ENCODE measurements around the gene PLEKHM2.

The PLEKHM2 gene

GRCh38 chr1:15755646-15756040 lies 71.5 kb downstream of the PLEKHM2 start:
- no peak overlapping the region for H3K4me3 ChIP-seq (replicated peaks; ENCODE audit: insufficient read depth, low read length)
- TF ChIP-seq POLR2AphosphoS5 (IDR thresholded peaks at IDR 0.05; ENCODE audit: low read depth) (no peak), GABPA (IDR thresholded peaks at IDR 0.05; ENCODE audit: low read depth) (no peak), CTCF (IDR thresholded peaks at IDR 0.05; ENCODE audit: insufficient read depth, low read length) (no peak), SPI1 (IDR thresholded peaks at IDR 0.05; ENCODE audit: borderline replicate concordance, low read depth) (no peak), REST (IDR thresholded peaks at IDR 0.05; ENCODE audit: insufficient replicate concordance, low read depth) (no peak)
- no peak overlapping the region for H3K27ac ChIP-seq (replicated peaks)
- H3K27me3 ChIP-seq (ENCODE audit: insufficient read depth, poor library complexity, severe bottlenecking): peaks cover 34% of the 10 kb centered on the region
- DNase-seq (ENCODE audit: low read depth in 1 of 2, low spot score in 1 of 2): no peak

- TF ChIP-seq POLR2AphosphoS5 (IDR thresholded peaks at IDR 0.05; ENCODE audit: low read depth) (no peak), CTCF (IDR thresholded peaks at IDR 0.05; ENCODE audit: insufficient read depth, low read length) (no peak), REST (IDR thresholded peaks at IDR 0.05; ENCODE audit: insufficient replicate concordance, low read depth) (no peak), GABPA (IDR thresholded peaks at IDR 0.05; ENCODE audit: low read depth) (no peak), SPI1 (IDR thresholded peaks at IDR 0.05; ENCODE audit: borderline replicate concordance, low read depth) (no peak)
- DNase-seq (ENCODE audit: low read depth in 1 of 2, low spot score in 1 of 2): peak in 1 of 2 experiments; percentile 9
- H3K27me3 ChIP-seq (ENCODE audit: insufficient read depth, poor library complexity, severe bottlenecking): peaks cover 38% of the 10 kb centered on the region
- H3K4me3 ChIP-seq (replicated peaks; ENCODE audit: insufficient read depth, low read length): no peak overlapping the region
- no peak overlapping the region for H3K27ac ChIP-seq (replicated peaks)
Observed at GRCh38 chr1:15756143-15757015, 72.3 kb downstream of the PLEKHM2 start.

GRCh38 chr1:15757016-15757543 lies 73.0 kb downstream of the PLEKHM2 start:
- TF ChIP-seq GABPA (IDR thresholded peaks at IDR 0.05; ENCODE audit: low read depth): no peak
- TF ChIP-seq SPI1 (IDR thresholded peaks at IDR 0.05; ENCODE audit: borderline replicate concordance, low read depth): 0 out of 2 replicates have a peak, but pooled peaks have one; percentile 25
- TF ChIP-seq POLR2AphosphoS5 (IDR thresholded peaks at IDR 0.05; ENCODE audit: low read depth): no peak
- Histone ChIP-seq H3K27ac (replicated peaks) (no peak overlapping the region), H3K4me3 (replicated peaks; ENCODE audit: insufficient read depth, low read length) (no peak overlapping the region), H3K27me3 (ENCODE audit: insufficient read depth, poor library complexity, severe bottlenecking) (peaks cover 40% of the 10 kb centered on the region)
- no peak for DNase-seq (ENCODE audit: low read depth in 1 of 2, low spot score in 1 of 2)

GRCh38 chr1:15757575-15758342 lies 73.6 kb downstream of the PLEKHM2 start:
- TF ChIP-seq GABPA (IDR thresholded peaks at IDR 0.05; ENCODE audit: low read depth): no peak
- no peak for TF ChIP-seq CTCF (IDR thresholded peaks at IDR 0.05; ENCODE audit: insufficient read depth, low read length)
- TF ChIP-seq REST (IDR thresholded peaks at IDR 0.05; ENCODE audit: insufficient replicate concordance, low read depth): no peak
- no peak for TF ChIP-seq POLR2AphosphoS5 (IDR thresholded peaks at IDR 0.05; ENCODE audit: low read depth)
- no peak for TF ChIP-seq SPI1 (IDR thresholded peaks at IDR 0.05; ENCODE audit: borderline replicate concordance, low read depth)
- Histone ChIP-seq H3K4me3 (replicated peaks; ENCODE audit: insufficient read depth, low read length) (no peak overlapping the region), H3K27me3 (ENCODE audit: insufficient read depth, poor library complexity, severe bottlenecking) (peaks cover 40% of the 10 kb centered on the region), H3K27ac (replicated peaks) (no peak overlapping the region)
- no peak for DNase-seq (ENCODE audit: low read depth in 1 of 2, low spot score in 1 of 2)

Data from HL-60 (cell line).